Keratinocyte (primary cell): ENCODE results near the gene MYT1. TPM values are rescaled to one million over a fixed set of nuclear protein-coding genes. Genes with fewer than 3 reads are reported as not detected.
"Not testable (repeated sequence)": the region's sequence is repeated elsewhere in the genome, so short reads cannot be mapped to it uniquely, and the experiment has no call there.

Experiments used
- DNase-seq: peaks from one replicate; pipeline ENCODE4 v3.0.0-alpha.2; 2011; ENCODE audit warnings: low read depth, missing footprints, low spot score
- FAIRE-seq: peaks from 2 replicates; lab custom pipeline; 2011; peaks lifted over from hg19 to GRCh38; lab: Jason Lieb, UNC
- H2AFZ ChIP-seq: 2 replicates; pipeline ENCODE4 v1.6.0; 2012; ENCODE audit warnings: low read length, control low read depth, inconsistent platforms; ENCODE audit not compliant: control insufficient read depth
- H3K27ac ChIP-seq: 2 replicates; pipeline ENCODE4 v1.5.1; 2011; ENCODE audit warnings: low read length; ENCODE audit not compliant: control insufficient read depth, insufficient read depth
- H3K27me3 ChIP-seq: 3 replicates; pipeline ENCODE4 v1.6.0; 2011; ENCODE audit warnings: low read length; ENCODE audit not compliant: control insufficient read depth, insufficient read depth; ENCODE audit errors: extremely low read depth
- H3K36me3 ChIP-seq, 2 experiments: 2 replicates in 1 of 2; 3 replicates in 1 of 2; pipeline ENCODE4 v1.5.1; 2011; ENCODE audit warnings: low read length in 2 of 2, mild to moderate bottlenecking in 1 of 2; ENCODE audit not compliant: control insufficient read depth in 2 of 2, insufficient read depth in 2 of 2; ENCODE audit errors: extremely low read depth in 1 of 2
- H3K4me1 ChIP-seq: 3 replicates; pipeline ENCODE4 v1.5.1; 2011; ENCODE audit warnings: low read length; ENCODE audit not compliant: control insufficient read depth, insufficient read depth; ENCODE audit errors: extremely low read depth
- H3K4me2 ChIP-seq: 3 replicates; pipeline ENCODE4 v1.6.0; 2011; ENCODE audit warnings: low read depth, low read length; ENCODE audit not compliant: control insufficient read depth, insufficient read depth; ENCODE audit errors: extremely low read depth
- H3K4me3 ChIP-seq, 3 experiments: fragments of 200-600 bp in 1 of 3; sonication (generic) in 1 of 3; 2 replicates in 2 of 3; 3 replicates in 1 of 3; pipeline ENCODE4 v1.5.1; 2011 to 2016; ENCODE audit warnings: low read length in 3 of 3, mild to moderate bottlenecking in 3 of 3, control low read depth in 2 of 3, inconsistent platforms in 1 of 3, low read depth in 1 of 3, mixed read lengths in 1 of 3, mixed run types in 1 of 3, moderate library complexity in 1 of 3; ENCODE audit not compliant: control insufficient read depth in 2 of 3, insufficient read depth in 2 of 3; ENCODE audit errors: extremely low read depth in 1 of 3
- H3K79me2 ChIP-seq: 2 replicates; pipeline ENCODE4 v1.6.0; 2012; ENCODE audit warnings: low read length; ENCODE audit not compliant: control insufficient read depth, insufficient read depth
- H3K9ac ChIP-seq: 3 replicates; pipeline ENCODE4 v1.6.0; 2011; ENCODE audit warnings: low read length; ENCODE audit not compliant: control insufficient read depth, insufficient read depth; ENCODE audit errors: extremely low read depth
- H3K9me1 ChIP-seq: 3 replicates; pipeline ENCODE4 v1.6.0; 2011; ENCODE audit warnings: low read length; ENCODE audit not compliant: control insufficient read depth, insufficient read depth; ENCODE audit errors: extremely low read depth
- H3K9me3 ChIP-seq: 2 replicates; pipeline ENCODE4 v1.5.1; 2012; ENCODE audit warnings: low read depth, low read length; ENCODE audit not compliant: control insufficient read depth
- H4K20me1 ChIP-seq: 3 replicates; pipeline ENCODE4 v1.6.0; 2011; ENCODE audit warnings: low read length; ENCODE audit not compliant: control insufficient read depth, insufficient read depth; ENCODE audit errors: extremely low read depth
- CTCF ChIP-seq, 3 experiments: IDR thresholded peaks in 1 of 3; conservative IDR thresholded peaks in 1 of 3; optimal IDR thresholded peaks in 1 of 3; 2 replicates in 2 of 3; 3 replicates in 1 of 3; pipeline versions ENCODE3 to v1.5.1; 2011; ENCODE audit warnings: low read length in 3 of 3, mild to moderate bottlenecking in 3 of 3, moderate library complexity in 2 of 3, control low read depth in 1 of 3, inconsistent platforms in 1 of 3; ENCODE audit not compliant: insufficient read depth in 2 of 3; ENCODE audit errors: extremely low read depth in 1 of 3
- EZH2 ChIP-seq: IDR thresholded peaks from one replicate; pipeline ENCODE4 v1.6.1; 2012; ENCODE audit warnings: inconsistent platforms, mild to moderate bottlenecking, low read length, moderate library complexity
- dilution Hi-C: fragments of 300-500 bp; cut with MboI; formaldehyde crosslinking; loops from one replicate; pipeline ENCODE4 v1.7.0; 2020; ENCODE audit warnings: low sequenced_read_pairs; ENCODE audit not compliant: extremely low pct_ligation_motif_present
- polyA plus RNA-seq, 5 experiments: library from polyadenylated mRNA; depleted of rRNA in 3 of 5; stranded (reverse) in 3 of 5; stranded (forward) in 1 of 5; unstranded in 1 of 5; fragments of >200 nt; gene quantifications; 1 replicate in 1 of 5; 2 replicates in 3 of 5; 3 replicates in 1 of 5; pipeline versions ENCODE4 v1.2.1 to v1.2.3, GENCODE V29; 2011 to 2012; ENCODE audit warnings: missing spikeins in 2 of 5, low read depth in 1 of 5, low replicate concordance in 1 of 5

MYT1 gene
- polyA plus RNA-seq, 1 donor (not counting 4 experiments of a cell fraction or from before 2014, with no cell fraction given) = not detected

- no peak for FAIRE-seq
- no peak overlapping the region for H3K4me3 ChIP-seq
- H4K20me1 ChIP-seq = no peaks in the 10 kb centered on the region
- peaks cover 3% of the 10 kb centered on the region for H3K27me3 ChIP-seq
- H3K9ac ChIP-seq = no peak overlapping the region
- no peak overlapping the region for H3K27ac ChIP-seq
- no peaks in the 10 kb centered on the region for H3K4me1 ChIP-seq
- no peaks in the 10 kb centered on the region for H3K9me1 ChIP-seq
- H3K4me2 ChIP-seq = no peak overlapping the region
- TF ChIP-seq EZH2 (no peak), CTCF (optimal IDR thresholded peaks at IDR 0.05 in 1 of 3, IDR thresholded peaks at IDR 0.05 in 1 of 3, conservative IDR thresholded peaks at IDR 0.05 in 1 of 3; ENCODE audit: extremely low read depth in 1 of 3, insufficient read depth in 2 of 3, low read length in 3 of 3) (no peak)
- no peak overlapping the region for H2AFZ ChIP-seq
- dilution Hi-C loops = no loop called here
- H3K9me3 ChIP-seq = no peaks in the 10 kb centered on the region
- no peak for DNase-seq
- no peaks in the 10 kb centered on the region for H3K36me3 ChIP-seq
- no peaks in the 10 kb centered on the region for H3K79me2 ChIP-seq
Measured at GRCh38 chr20:64116016-64116415, 48.2 kb upstream of the MYT1 start.

- Histone ChIP-seq H3K4me1 (no peaks in the 10 kb centered on the region), H3K4me3 (no peak overlapping the region), H4K20me1 (no peaks in the 10 kb centered on the region), H3K36me3 (no peaks in the 10 kb centered on the region), H3K4me2 (no peak overlapping the region), H3K9me1 (no peaks in the 10 kb centered on the region), H3K27me3 (peaks cover 9% of the 10 kb centered on the region), H2AFZ (no peak overlapping the region), H3K27ac (no peak overlapping the region), H3K9ac (no peak overlapping the region), H3K79me2 (no peaks in the 10 kb centered on the region), H3K9me3 (no peaks in the 10 kb centered on the region)
- FAIRE-seq (no peak), DNase-seq (no peak)
- TF ChIP-seq EZH2 (no peak), CTCF (optimal IDR thresholded peaks at IDR 0.05 in 1 of 3, IDR thresholded peaks at IDR 0.05 in 1 of 3, conservative IDR thresholded peaks at IDR 0.05 in 1 of 3; ENCODE audit: extremely low read depth in 1 of 3, insufficient read depth in 2 of 3, low read length in 3 of 3) (no peak)
- dilution Hi-C loops = no loop called here
Measured at GRCh38 chr20:64116541-64117431, 47.5 kb upstream of the MYT1 start.

- DNase-seq, H3K4me3 ChIP-seq, H3K27ac ChIP-seq, H3K79me2 ChIP-seq, H3K4me2 ChIP-seq, H3K4me1 ChIP-seq, H3K36me3 ChIP-seq, H3K9me3 ChIP-seq, H3K9ac ChIP-seq, H2AFZ ChIP-seq, H3K9me1 ChIP-seq, H4K20me1 ChIP-seq, FAIRE-seq, dilution Hi-C loops: not testable (repeated sequence)
- peaks cover 11% of the 10 kb centered on the region for H3K27me3 ChIP-seq
Measured at GRCh38 chr20:64117432-64117777, 46.8 kb upstream of the MYT1 start.
